Adrenal gland (tissue), 12 donors: Measurements from ENCODE around the gene SLC29A1. TPM values are rescaled to one million over a fixed set of nuclear protein-coding genes. Genes with fewer than 3 reads are reported as not detected.

Experiments
- DNase-seq, 7 donors: peaks; one replicate each; pipeline ENCODE4 v3.0.0-alpha.2; 2019 to 2020
- H3K27ac ChIP-seq, 5 donors: fragments of 200-600 bp; sonication (generic) in 4 of 5; 1 replicate in 3 of 5; 2 replicates in 2 of 5; pipeline versions ENCODE4 v1.5.1 to v1.8.0; 2016 to 2020; ENCODE audit warnings: mild to moderate bottlenecking in 1 of 5
- H3K27me3 ChIP-seq: fragments of 200-600 bp; 2 replicates; pipeline ENCODE4 v1.8.0; 2021
- H3K36me3 ChIP-seq, 2 donors: fragments of 200-600 bp; replicated peaks in 1 of 2; 1 replicate in 1 of 2; 2 replicates in 1 of 2; pipeline versions ENCODE4 v1.5.1 to v1.8.0; 2018 to 2022
- H3K4me1 ChIP-seq, 2 donors: fragments of 200-600 bp; replicated peaks in 1 of 2; 1 replicate in 1 of 2; 2 replicates in 1 of 2; pipeline versions ENCODE4 v1.5.1 to v1.8.0; 2018 to 2021
- H3K4me3 ChIP-seq, 4 donors: fragments of 200-600 bp; sonication (generic) in 3 of 4; one replicate each; pipeline ENCODE4 v1.5.1; 2016 to 2018
- H3K9me3 ChIP-seq, 3 donors: fragments of 200-600 bp; sonication (generic) in 1 of 3; replicated peaks in 1 of 3; 1 replicate in 2 of 3; 2 replicates in 1 of 3; pipeline versions ENCODE4 v1.5.1 to v1.8.0; 2016 to 2021
- POLR2A ChIP-seq, 2 donors: fragments of 450-650 bp; IDR thresholded peaks; one replicate each; pipeline ENCODE4 v1.6.1; 2017; ENCODE audit warnings: antibody characterized with exemption in 2 of 2, mild to moderate bottlenecking in 2 of 2, moderate library complexity in 1 of 2
- WGBS, 4 donors: extraction: QIAGEN DNeasy Blood & Tissue Kit in 2 of 4; methylation state at CpG; one replicate each; pipeline versions ENCODE4 v1.1.5 to v1.1.7; 2013 to 2017; 5-methylcytosine and 5-hydroxymethylcytosine counted together
- intact Hi-C, 2 donors: fragments of 100-400 bp; cut with DNase I; formaldehyde crosslinking; loops; one replicate each; pipeline versions ENCODE4 v1.14.1 to v1.15.0; 2022 to 2023
- polyA plus RNA-seq, 3 donors: library from polyadenylated mRNA; stranded (reverse); fragments of 200-250 nt in 2 of 3; fragments of 350-450 nt in 1 of 3; fragmentation: Illumina TruSeq in 1 of 3; extraction: RNeasy Lipid Tissue Mini Kit (QIAGEN cat#74804) in 1 of 3; gene quantifications; one replicate each; pipeline ENCODE4 v1.2.3, GENCODE V29; 2013 to 2014
- total RNA-seq, 9 donors: library from RNA; depleted of rRNA in 4 of 9; stranded (reverse); fragments of >200 nt in 4 of 9; fragments of 120-200 nt in 1 of 9; fragmentation: NEBNext Ultra II Directional in 1 of 9; extraction: Animal tissue kit (Norgen Biotek cat#: 25700) in 1 of 9; gene quantifications; one replicate each; pipeline versions ENCODE4 v1.1.0 to v1.2.4, GENCODE V29; 2013 to 2023
- TF ChIP-seq, protein P1 (sequence below), 6 experiments: fragments of 450-650 bp in 4 of 6; fragments of 200-600 bp in 2 of 6; sonication (generic) in 1 of 6; IDR thresholded peaks; 1 replicate in 5 of 6; 2 replicates in 1 of 6; pipeline versions ENCODE4 v1.5.1 to v1.8.0; 2016 to 2021; ENCODE audit warnings: antibody characterized with exemption in 6 of 6, mild to moderate bottlenecking in 2 of 6, moderate library complexity in 1 of 6
- donor health status: healthy with polysubstance abuse.
- donor health status: Bipolar disorder and iron deficiency.
- donor health status: DM: yes; HTN: yes; CAD: no.
- donor health status: DM: no; HTN: no; CAD: no.
- donor health status: DM: no; HTN: no; CAD: no.
- donor health status: DM: yes; HTN: yes; CAD: no.

The SLC29A1 gene
- total and polyA plus RNA-seq, 12 donors = 48.6 to 356 (median 134) TPM

GRCh38 chr6:44271406-44271723 lies 48.0 kb downstream of the SLC29A1 start:
- Histone ChIP-seq H3K9me3 (no peaks in the 10 kb centered on the region), H3K36me3 (no peaks in the 10 kb centered on the region), H3K27ac (no peak overlapping the region), H3K27me3 (peaks cover 35% of the 10 kb centered on the region), H3K4me1 (peaks cover 0 to 8% of the 10 kb centered on the region in 2 donors), H3K4me3 (no peak overlapping the region)
- WGBS, 4 donors = 69 to 88% (median 81%) methylated on average over 3 to 6 of the region's 6 CpGs
- intact Hi-C loops = loop anchor here in 1 of 2 donors (5.0 kb wide), 1 partner anchor 66 kb away; no protein-coding TSS in a partner anchor
- TF ChIP-seq, protein P1, sequence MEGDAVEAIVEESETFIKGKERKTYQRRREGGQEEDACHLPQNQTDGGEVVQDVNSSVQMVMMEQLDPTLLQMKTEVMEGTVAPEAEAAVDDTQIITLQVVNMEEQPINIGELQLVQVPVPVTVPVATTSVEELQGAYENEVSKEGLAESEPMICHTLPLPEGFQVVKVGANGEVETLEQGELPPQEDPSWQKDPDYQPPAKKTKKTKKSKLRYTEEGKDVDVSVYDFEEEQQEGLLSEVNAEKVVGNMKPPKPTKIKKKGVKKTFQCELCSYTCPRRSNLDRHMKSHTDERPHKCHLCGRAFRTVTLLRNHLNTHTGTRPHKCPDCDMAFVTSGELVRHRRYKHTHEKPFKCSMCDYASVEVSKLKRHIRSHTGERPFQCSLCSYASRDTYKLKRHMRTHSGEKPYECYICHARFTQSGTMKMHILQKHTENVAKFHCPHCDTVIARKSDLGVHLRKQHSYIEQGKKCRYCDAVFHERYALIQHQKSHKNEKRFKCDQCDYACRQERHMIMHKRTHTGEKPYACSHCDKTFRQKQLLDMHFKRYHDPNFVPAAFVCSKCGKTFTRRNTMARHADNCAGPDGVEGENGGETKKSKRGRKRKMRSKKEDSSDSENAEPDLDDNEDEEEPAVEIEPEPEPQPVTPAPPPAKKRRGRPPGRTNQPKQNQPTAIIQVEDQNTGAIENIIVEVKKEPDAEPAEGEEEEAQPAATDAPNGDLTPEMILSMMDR (IDR thresholded peaks at IDR 0.05) = no peak
- no peak for TF ChIP-seq POLR2A (IDR thresholded peaks at IDR 0.05)
- no peak for DNase-seq

DNA sequence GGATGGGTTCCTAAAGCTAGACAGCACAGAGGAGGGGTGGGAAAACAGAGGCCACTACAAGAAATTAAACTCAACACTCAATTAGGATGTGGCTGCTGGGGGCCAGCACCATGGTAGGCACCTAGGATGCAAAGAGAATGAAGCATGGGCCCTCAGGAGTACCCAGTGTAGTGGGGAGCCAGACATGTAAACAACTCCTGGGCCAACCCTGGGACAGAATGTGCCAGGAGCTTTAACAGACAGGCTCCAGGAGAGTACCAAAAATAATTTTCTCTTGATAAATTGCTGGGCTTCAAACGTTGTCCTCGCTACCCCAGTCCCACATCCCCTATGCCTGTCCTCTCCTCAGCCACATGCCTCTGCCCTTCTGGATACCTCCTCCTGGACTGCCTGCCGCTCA lies 48.5 kb downstream of the SLC29A1 start:
- Histone ChIP-seq H3K36me3 (no peaks in the 10 kb centered on the region), H3K27ac (no peak overlapping the region), H3K27me3 (peaks cover 41% of the 10 kb centered on the region), H3K4me3 (no peak overlapping the region), H3K9me3 (no peaks in the 10 kb centered on the region), H3K4me1 (peaks cover 0 to 8% of the 10 kb centered on the region in 2 donors)
- intact Hi-C loops = loop anchor here in 1 of 2 donors (5.0 kb wide), 1 partner anchor 65 kb away; no protein-coding TSS in a partner anchor
- DNase-seq = no peak
- 49 to 71% (median 68%) methylated on average over 3 of the region's 3 CpGs for WGBS, 4 donors
- no peak for TF ChIP-seq POLR2A (IDR thresholded peaks at IDR 0.05)
- TF ChIP-seq, protein P1 (IDR thresholded peaks at IDR 0.05) = no peak

DNA sequence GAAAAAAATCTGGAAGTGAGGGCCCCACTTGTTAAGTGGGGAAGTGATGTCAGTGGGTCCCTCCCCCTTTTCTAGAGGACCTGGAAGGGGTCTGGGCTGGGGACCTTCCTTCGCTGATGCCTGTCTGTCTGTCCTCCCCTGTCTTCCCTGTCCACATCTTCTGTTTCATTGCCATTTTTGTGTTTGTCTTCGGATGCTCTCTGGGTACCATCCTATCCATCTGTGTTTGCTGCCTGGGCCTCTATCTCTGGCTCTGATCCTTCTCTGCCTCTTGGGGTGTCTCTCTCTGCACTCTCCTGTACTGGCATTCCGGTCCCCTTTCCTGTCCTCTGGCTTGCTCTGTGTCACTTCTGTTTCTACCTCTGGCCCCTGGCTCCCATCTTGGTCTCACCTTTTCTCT lies 49.1 kb downstream of the SLC29A1 start:
- 77 to 89% (median 81%) methylated on average over 3 of the region's 3 CpGs for WGBS, 4 donors
- peaks cover 45% of the 10 kb centered on the region for H3K27me3 ChIP-seq
- intact Hi-C loops = loop anchor here in 1 of 2 donors (5.0 kb wide), 1 partner anchor 65 kb away; no protein-coding TSS in a partner anchor

GRCh38 chr6:44272999-44273566 lies 49.7 kb downstream of the SLC29A1 start:
- TF ChIP-seq POLR2A (IDR thresholded peaks at IDR 0.05) = no peak
- TF ChIP-seq, protein P1 (IDR thresholded peaks at IDR 0.05) = no peak
- intact Hi-C loops = loop anchor here in 1 of 2 donors (5.0 kb wide), 1 partner anchor 64 kb away; no protein-coding TSS in a partner anchor
- H3K36me3 ChIP-seq = no peaks in the 10 kb centered on the region
- peaks cover 48% of the 10 kb centered on the region for H3K27me3 ChIP-seq
- no peaks in the 10 kb centered on the region for H3K9me3 ChIP-seq
- WGBS, 4 donors = 81 to 88% (median 84%) methylated on average over 13 to 23 of the region's 23 CpGs
- peaks cover 0 to 8% of the 10 kb centered on the region in 2 donors for H3K4me1 ChIP-seq
- no peak overlapping the region for H3K27ac ChIP-seq
- H3K4me3 ChIP-seq = no peak overlapping the region
- DNase-seq = peak in 1 of 7 donors; percentile 57

More for the DNA sequence above, 49.1 kb downstream of the SLC29A1 start:
- no peak for DNase-seq
- Histone ChIP-seq H3K27ac (no peak overlapping the region), H3K4me1 (peaks cover 0 to 8% of the 10 kb centered on the region in 2 donors), H3K36me3 (no peaks in the 10 kb centered on the region), H3K9me3 (no peaks in the 10 kb centered on the region), H3K4me3 (no peak overlapping the region)
- TF ChIP-seq, protein P1 (IDR thresholded peaks at IDR 0.05) = no peak
- TF ChIP-seq POLR2A (IDR thresholded peaks at IDR 0.05) = no peak
